Cardiac muscle cell (in vitro differentiated cells and primary cell): ENCODE data around the gene DLEC1. TPM values are rescaled to one million over a fixed set of nuclear protein-coding genes. Genes with fewer than 3 reads are reported as not detected.
A peak's percentile ranks its signal among the peaks of the same experiment; 100 is the strongest.

Experiments
- DNase-seq, 2 donors: peaks; one replicate each; pipeline versions ENCODE4 v3.0.0 to v3.0.0-alpha.2; 2010 to 2017; ENCODE audit warnings: low read depth in 1 of 2, low spot score in 1 of 2
- H3K27ac ChIP-seq: fragments of 200-600 bp; sonication (generic); 2 replicates; pipeline ENCODE4 v1.5.1; 2016
- H3K27me3 ChIP-seq: fragments of 200-600 bp; sonication (generic); 2 replicates; pipeline ENCODE4 v1.6.0; 2016; ENCODE audit warnings: control low read depth
- H3K36me3 ChIP-seq: fragments of 200-600 bp; sonication (generic); 2 replicates; pipeline ENCODE4 v1.5.1; 2016; ENCODE audit warnings: control low read depth
- H3K4me1 ChIP-seq: fragments of 200-600 bp; sonication (generic); 2 replicates; pipeline ENCODE4 v1.8.1; 2017; ENCODE audit warnings: low read depth, mild to moderate bottlenecking, mixed run types
- H3K4me3 ChIP-seq: fragments of 200-600 bp; sonication (generic); 2 replicates; pipeline ENCODE4 v1.5.1; 2016; ENCODE audit warnings: mild to moderate bottlenecking
- H3K9me3 ChIP-seq: fragments of 200-600 bp; sonication (generic); 2 replicates; pipeline ENCODE4 v1.5.1; 2017; ENCODE audit warnings: low read depth, mild to moderate bottlenecking, control low read depth
- polyA plus RNA-seq: library from polyadenylated mRNA; unstranded; fragments of >200 nt; fragmentation: Nextera tagmentation; extraction: Ambion mirVana; gene quantifications from 2 replicates; pipeline ENCODE4 v1.2.1, GENCODE V29; 2016
- total RNA-seq: library from RNA; depleted of rRNA; stranded (reverse); fragments of >200 nt; gene quantifications from 2 replicates; pipeline ENCODE4 v1.2.3, GENCODE V29; 2016
- TF ChIP-seq, protein P1 (sequence below): IDR thresholded peaks from 2 replicates; pipeline ENCODE4 v1.5.1; 2012; ENCODE audit warnings: low read depth, mild to moderate bottlenecking, low read length

The DLEC1 gene
- total and polyA plus RNA-seq, 2 experiments from 2014 or later: 0.15 TPM; not detected in 1

DNA sequence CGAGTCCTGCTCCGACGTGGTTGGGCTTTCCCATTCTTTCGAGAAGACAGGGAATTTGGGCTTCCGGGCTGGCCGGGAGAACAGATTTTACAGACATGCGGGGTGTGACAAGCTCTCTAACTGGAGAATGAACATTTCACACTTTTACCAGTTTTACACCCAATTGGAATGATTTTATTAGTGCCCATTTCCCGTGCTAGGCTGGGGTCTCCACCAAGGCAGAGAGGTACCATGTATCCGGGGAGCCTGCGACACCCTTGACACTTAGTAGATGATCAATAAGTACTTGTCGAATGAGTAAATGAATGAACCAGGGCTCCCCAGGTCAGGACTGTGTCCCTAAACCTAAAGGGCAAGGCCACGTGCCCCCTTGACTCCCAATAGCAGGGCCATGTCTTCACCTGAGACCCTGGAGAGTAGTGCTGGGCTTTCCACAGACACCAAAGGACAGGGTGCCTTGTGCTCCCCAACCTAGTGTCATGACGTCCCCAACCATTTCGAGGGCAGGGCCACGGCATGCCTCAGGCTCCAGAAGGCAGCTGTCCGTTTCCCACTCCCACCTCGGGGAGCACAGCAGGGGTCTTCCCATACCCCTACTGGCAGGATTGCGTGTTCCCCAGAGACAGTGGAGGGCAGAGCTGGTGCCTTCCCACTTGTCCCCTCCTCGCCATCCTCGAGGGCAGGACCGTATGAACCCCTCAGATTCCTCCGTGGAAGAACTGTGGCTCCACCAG lies 98.8 kb downstream of the DLEC1 start:
- H3K4me3 ChIP-seq: peak overlapping the region; percentile 28
- DNase-seq: no peak
- peaks cover 8% of the 10 kb centered on the region for H3K36me3 ChIP-seq
- H3K9me3 ChIP-seq: no peaks in the 10 kb centered on the region
- peaks cover 11% of the 10 kb centered on the region for H3K4me1 ChIP-seq
- peaks cover 9% of the 10 kb centered on the region for H3K27me3 ChIP-seq
- TF ChIP-seq, protein P1, sequence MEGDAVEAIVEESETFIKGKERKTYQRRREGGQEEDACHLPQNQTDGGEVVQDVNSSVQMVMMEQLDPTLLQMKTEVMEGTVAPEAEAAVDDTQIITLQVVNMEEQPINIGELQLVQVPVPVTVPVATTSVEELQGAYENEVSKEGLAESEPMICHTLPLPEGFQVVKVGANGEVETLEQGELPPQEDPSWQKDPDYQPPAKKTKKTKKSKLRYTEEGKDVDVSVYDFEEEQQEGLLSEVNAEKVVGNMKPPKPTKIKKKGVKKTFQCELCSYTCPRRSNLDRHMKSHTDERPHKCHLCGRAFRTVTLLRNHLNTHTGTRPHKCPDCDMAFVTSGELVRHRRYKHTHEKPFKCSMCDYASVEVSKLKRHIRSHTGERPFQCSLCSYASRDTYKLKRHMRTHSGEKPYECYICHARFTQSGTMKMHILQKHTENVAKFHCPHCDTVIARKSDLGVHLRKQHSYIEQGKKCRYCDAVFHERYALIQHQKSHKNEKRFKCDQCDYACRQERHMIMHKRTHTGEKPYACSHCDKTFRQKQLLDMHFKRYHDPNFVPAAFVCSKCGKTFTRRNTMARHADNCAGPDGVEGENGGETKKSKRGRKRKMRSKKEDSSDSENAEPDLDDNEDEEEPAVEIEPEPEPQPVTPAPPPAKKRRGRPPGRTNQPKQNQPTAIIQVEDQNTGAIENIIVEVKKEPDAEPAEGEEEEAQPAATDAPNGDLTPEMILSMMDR: no peak
- peak overlapping the region; percentile 26 for H3K27ac ChIP-seq

- no peaks in the 10 kb centered on the region for H3K9me3 ChIP-seq
- DNase-seq: peak; percentile 45 to 61
- H3K4me1 ChIP-seq: peaks cover 11% of the 10 kb centered on the region
- peaks cover 2% of the 10 kb centered on the region for H3K36me3 ChIP-seq
- TF ChIP-seq, protein P1: no peak
- peaks cover 9% of the 10 kb centered on the region for H3K27me3 ChIP-seq
- peak within 1 kb of the TSS; percentile 34 for H3K4me3 ChIP-seq
- peak within 1 kb of the TSS; percentile 26 for H3K27ac ChIP-seq
These were observed 99.6 kb downstream of the DLEC1 start, which contains the start of gene MYD88 for GRCh38 chr3:38138349-38139190. Gene MYD88 (plus strand): TSS chr3:38138661. CDS start chr3:38138701, 40 bp downstream.

DNA sequence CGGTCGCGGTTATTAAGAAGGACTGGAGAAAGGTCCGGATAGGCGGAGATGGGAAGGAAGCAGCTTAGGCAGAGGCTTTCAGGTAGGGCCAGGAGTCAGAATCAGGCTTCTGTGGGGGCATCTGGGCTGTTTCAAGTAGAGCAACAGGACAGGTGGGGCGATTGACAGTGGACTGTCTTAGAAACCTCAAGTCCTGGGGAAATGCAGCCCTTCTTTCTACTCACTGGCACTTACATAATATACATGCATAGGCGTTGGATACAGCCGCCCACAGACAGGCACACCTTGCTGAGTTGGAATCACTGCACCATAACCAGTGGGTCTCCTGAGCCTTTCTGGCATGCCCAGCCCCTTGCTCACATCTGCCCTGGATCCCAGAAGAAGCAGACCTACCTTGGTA lies 100.2 kb downstream of the DLEC1 start:
- Histone ChIP-seq H3K4me3 (peak overlapping the region; percentile 34), H3K9me3 (no peaks in the 10 kb centered on the region), H3K27me3 (peaks cover 9% of the 10 kb centered on the region), H3K27ac (no peak overlapping the region), H3K4me1 (peaks cover 11% of the 10 kb centered on the region), H3K36me3 (peaks cover under 1% of the 10 kb centered on the region)
- no peak for DNase-seq
- TF ChIP-seq, protein P1: no peak

DNA sequence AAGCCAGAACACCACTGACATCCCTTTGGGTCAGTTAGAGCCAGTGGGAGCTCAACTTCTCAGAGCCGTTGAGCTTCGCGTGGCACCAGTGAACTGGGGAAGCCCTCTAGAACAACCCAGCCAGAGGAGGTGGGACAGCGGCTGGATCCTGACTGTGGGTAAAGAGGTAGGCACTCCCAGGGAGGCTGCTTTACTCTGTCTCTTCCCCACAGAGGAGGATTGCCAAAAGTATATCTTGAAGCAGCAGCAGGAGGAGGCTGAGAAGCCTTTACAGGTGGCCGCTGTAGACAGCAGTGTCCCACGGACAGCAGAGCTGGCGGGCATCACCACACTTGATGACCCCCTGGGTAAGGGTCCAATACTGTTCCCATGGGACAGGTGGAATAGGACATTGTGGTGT lies 100.6 kb downstream of the DLEC1 start:
- Histone ChIP-seq H3K9me3 (no peaks in the 10 kb centered on the region), H3K36me3 (no peaks in the 10 kb centered on the region), H3K27me3 (peaks cover 9% of the 10 kb centered on the region), H3K4me3 (no peak overlapping the region), H3K27ac (no peak overlapping the region), H3K4me1 (peaks cover 11% of the 10 kb centered on the region)
- TF ChIP-seq, protein P1: no peak
- no peak for DNase-seq

DNA sequence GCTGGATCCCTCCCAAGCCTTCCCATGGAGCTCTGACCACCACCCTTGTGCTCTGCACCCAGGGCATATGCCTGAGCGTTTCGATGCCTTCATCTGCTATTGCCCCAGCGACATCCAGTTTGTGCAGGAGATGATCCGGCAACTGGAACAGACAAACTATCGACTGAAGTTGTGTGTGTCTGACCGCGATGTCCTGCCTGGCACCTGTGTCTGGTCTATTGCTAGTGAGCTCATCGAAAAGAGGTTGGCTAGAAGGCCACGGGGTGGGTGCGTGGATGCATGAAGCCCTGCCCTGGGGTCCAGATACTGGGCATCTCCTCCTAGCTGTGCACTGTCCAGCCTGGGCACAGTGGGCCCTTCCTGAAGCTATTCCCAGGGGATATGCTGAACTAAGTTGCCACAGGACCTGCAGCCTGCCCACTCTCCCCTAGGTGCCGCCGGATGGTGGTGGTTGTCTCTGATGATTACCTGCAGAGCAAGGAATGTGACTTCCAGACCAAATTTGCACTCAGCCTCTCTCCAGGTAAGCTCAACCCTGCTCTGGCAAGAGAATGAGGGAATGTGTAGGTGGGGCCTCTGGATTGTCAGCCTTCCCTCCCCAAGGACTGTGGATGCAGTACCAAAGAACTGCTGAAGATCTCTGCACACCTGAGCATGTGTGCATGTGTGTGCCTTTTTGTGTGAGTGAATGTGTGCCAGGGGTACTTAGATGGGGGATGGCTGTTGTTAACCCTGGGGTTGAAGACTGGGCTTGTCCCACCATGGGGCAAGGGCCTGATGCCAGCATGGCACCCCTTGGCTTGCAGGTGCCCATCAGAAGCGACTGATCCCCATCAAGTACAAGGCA lies 101.5 kb downstream of the DLEC1 start:
- H3K27me3 ChIP-seq: peaks cover 9% of the 10 kb centered on the region
- no peaks in the 10 kb centered on the region for H3K36me3 ChIP-seq
- no peaks in the 10 kb centered on the region for H3K9me3 ChIP-seq
- TF ChIP-seq, protein P1: no peak
- H3K27ac ChIP-seq: no peak overlapping the region
- no peak for DNase-seq
- H3K4me1 ChIP-seq: peaks cover 6% of the 10 kb centered on the region
- H3K4me3 ChIP-seq: no peak overlapping the region
